Measurements from ENCODE around the gene SIRT2.
"Not testable (repeated sequence)": the region's sequence is repeated elsewhere in the genome, so short reads cannot be mapped to it uniquely, and the experiment has no call there.

GRCh38 chr19:38854961-38855360 lies 44.5 kb downstream of the SIRT2 start:
- TF ChIP-seq CTCF (conservative IDR thresholded peaks at IDR 0.05; ENCODE audit: low read length); EZH2phosphoT487 (IDR thresholded peaks at IDR 0.05; ENCODE audit: borderline replicate concordance): not testable (repeated sequence)

All from Loucy (cell line).